HEK293 (cell line): ENCODE measurements around the gene BACH2.

Experiments
- CTCF ChIA-PET: fragments of 350-600 bp; formaldehyde crosslinking; extraction: SDS; loops from one replicate; lab custom pipeline; 2021; ENCODE audit warnings: antibody characterized with exemption; lab: Yijun Ruan, JAX
- POLR2A ChIA-PET: fragments of 300-600 bp; formaldehyde crosslinking; extraction: SDS; loops from one replicate; lab custom pipeline; 2020; ENCODE audit warnings: antibody characterized with exemption, inconsistent platforms; lab: Yijun Ruan, JAX
- H3K27ac ChIP-seq: fragments of 200-500 bp; sonication (Bioruptor generic); 2 replicates; pipeline ENCODE4 v1.5.1; 2014; ENCODE audit warnings: low read depth, low read length, control low read depth, inconsistent platforms; ENCODE audit errors: extremely low read depth
- H3K36me3 ChIP-seq, 2 experiments: fragments of 200-500 bp in 1 of 2; sonication (Bioruptor generic) in 1 of 2; 1 replicate in 1 of 2; 2 replicates in 1 of 2; pipeline ENCODE4 v1.5.1; 2014 to 2017; ENCODE audit warnings: inconsistent platforms in 2 of 2, low read length in 2 of 2; ENCODE audit not compliant: control insufficient read depth in 2 of 2, insufficient read depth in 1 of 2
- H3K4me1 ChIP-seq: fragments of 200-500 bp; sonication (Bioruptor generic); 2 replicates; pipeline ENCODE4 v1.5.1; 2014; ENCODE audit warnings: mild to moderate bottlenecking, low read length, inconsistent platforms; ENCODE audit not compliant: control insufficient read depth, insufficient read depth
- H3K4me3 ChIP-seq: 2 replicates; pipeline ENCODE4 v1.5.1; 2011; ENCODE audit warnings: low read depth, mild to moderate bottlenecking, control low read depth, low read length, moderate library complexity
- H3K9me3 ChIP-seq: fragments of 200-500 bp; sonication (Bioruptor generic); 2 replicates; pipeline ENCODE4 v1.5.1; 2014; ENCODE audit warnings: low read depth, low read length, inconsistent platforms; ENCODE audit not compliant: control insufficient read depth, insufficient read depth
- HOXC10 ChIP-seq: sonication (generic); formaldehyde crosslinking; IDR thresholded peaks from 2 replicates; pipeline ENCODE4 v1.8.1; 2023; ENCODE audit warnings: mild to moderate bottlenecking, missing genetic modification reagents
- INSM2 ChIP-seq: fragments of 450-650 bp; formaldehyde crosslinking; IDR thresholded peaks from 2 replicates; pipeline ENCODE4 v1.5.1; 2016; ENCODE audit warnings: missing biosample characterization, missing genetic modification characterization
- ZBTB10 ChIP-seq: fragments of 450-650 bp; formaldehyde crosslinking; IDR thresholded peaks from 2 replicates; pipeline ENCODE4 v1.5.1; 2016; ENCODE audit warnings: missing biosample characterization, missing genetic modification characterization
- ZBTB17 ChIP-seq: fragments of 450-650 bp; formaldehyde crosslinking; IDR thresholded peaks from 2 replicates; pipeline ENCODE4 v1.5.1; 2016; ENCODE audit warnings: missing biosample characterization, missing genetic modification characterization
- ZNF112 ChIP-seq: fragments of 450-650 bp; formaldehyde crosslinking; IDR thresholded peaks from 2 replicates; pipeline ENCODE4 v1.5.0; 2017; ENCODE audit warnings: missing biosample characterization, missing genetic modification characterization
- ZNF121 ChIP-seq: fragments of 450-650 bp; formaldehyde crosslinking; IDR thresholded peaks from 2 replicates; pipeline ENCODE4 v1.5.1; 2016; ENCODE audit warnings: missing biosample characterization, missing genetic modification characterization
- ZNF138 ChIP-seq: fragments of 450-650 bp; formaldehyde crosslinking; IDR thresholded peaks from 2 replicates; pipeline ENCODE4 v1.5.1; 2016; ENCODE audit warnings: missing biosample characterization, missing genetic modification characterization, borderline replicate concordance
- ZNF146 ChIP-seq: fragments of 450-650 bp; formaldehyde crosslinking; IDR thresholded peaks from 2 replicates; pipeline ENCODE4 v1.5.1; 2016; ENCODE audit warnings: missing biosample characterization, missing genetic modification characterization
- ZNF174 ChIP-seq: fragments of 450-650 bp; formaldehyde crosslinking; IDR thresholded peaks from 2 replicates; pipeline ENCODE4 v1.5.0; 2017; ENCODE audit warnings: missing biosample characterization, mild to moderate bottlenecking, missing genetic modification characterization
- ZNF239 ChIP-seq: fragments of 450-650 bp; formaldehyde crosslinking; IDR thresholded peaks from 2 replicates; pipeline ENCODE4 v1.5.1; 2016; ENCODE audit warnings: missing biosample characterization, missing genetic modification characterization
- ZNF274 ChIP-seq, 2 experiments: fragments of 200-500 bp in 1 of 2; fragments of 450-650 bp in 1 of 2; sonication (Bioruptor generic) in 1 of 2; formaldehyde crosslinking in 1 of 2; IDR thresholded peaks; 2 replicates each; pipeline versions ENCODE4 v1.5.1 to v1.6.1; 2014 to 2016; ENCODE audit warnings: borderline replicate concordance in 1 of 2, inconsistent platforms in 1 of 2, low read length in 1 of 2, missing biosample characterization in 1 of 2, missing genetic modification characterization in 1 of 2
- ZNF280D ChIP-seq: fragments of 450-650 bp; formaldehyde crosslinking; IDR thresholded peaks from 2 replicates; pipeline ENCODE4 v1.5.1; 2016; ENCODE audit warnings: missing biosample characterization, missing genetic modification characterization
- ZNF548 ChIP-seq: fragments of 450-650 bp; formaldehyde crosslinking; IDR thresholded peaks from 2 replicates; pipeline ENCODE4 v1.5.1; 2016; ENCODE audit warnings: missing biosample characterization, missing genetic modification characterization
- ZNF555 ChIP-seq: fragments of 450-650 bp; formaldehyde crosslinking; conservative IDR thresholded peaks from 2 replicates; pipeline ENCODE4 v1.5.1; 2017; ENCODE audit warnings: missing biosample characterization, mild to moderate bottlenecking, missing genetic modification characterization, inconsistent platforms
- ZNF571 ChIP-seq: fragments of 450-650 bp; formaldehyde crosslinking; IDR thresholded peaks from 2 replicates; pipeline ENCODE4 v1.5.0; 2017; ENCODE audit warnings: missing biosample characterization, missing genetic modification characterization
- ZNF600 ChIP-seq: fragments of 450-650 bp; formaldehyde crosslinking; IDR thresholded peaks from 2 replicates; pipeline ENCODE4 v1.5.1; 2016; ENCODE audit warnings: missing biosample characterization, missing genetic modification characterization
- ZNF626 ChIP-seq: fragments of 450-650 bp; sonication (Bioruptor Pico); formaldehyde crosslinking; IDR thresholded peaks from 2 replicates; pipeline ENCODE4 v1.5.1; 2018; ENCODE audit warnings: missing biosample characterization, missing genetic modification characterization, inconsistent platforms
- ZNF654 ChIP-seq: fragments of 450-650 bp; formaldehyde crosslinking; IDR thresholded peaks from 2 replicates; pipeline ENCODE4 v1.5.1; 2016; ENCODE audit warnings: low read depth, missing biosample characterization, missing genetic modification characterization
- ZNF660 ChIP-seq: fragments of 450-650 bp; IDR thresholded peaks from 2 replicates; pipeline ENCODE4 v1.5.1; 2018; ENCODE audit warnings: missing biosample characterization, mild to moderate bottlenecking, missing genetic modification characterization
- ZNF664 ChIP-seq: fragments of 450-650 bp; formaldehyde crosslinking; IDR thresholded peaks from 2 replicates; pipeline ENCODE4 v1.5.1; 2016; ENCODE audit warnings: missing biosample characterization, missing genetic modification characterization
- ZNF701 ChIP-seq: fragments of 450-650 bp; formaldehyde crosslinking; IDR thresholded peaks from 2 replicates; pipeline ENCODE4 v1.5.1; 2016; ENCODE audit warnings: missing biosample characterization, missing genetic modification characterization
- ZNF768 ChIP-seq: fragments of 450-650 bp; formaldehyde crosslinking; IDR thresholded peaks from 2 replicates; pipeline ENCODE4 v1.5.1; 2018; ENCODE audit warnings: missing biosample characterization, mild to moderate bottlenecking, missing genetic modification characterization
- ZNF777 ChIP-seq: fragments of 450-650 bp; formaldehyde crosslinking; IDR thresholded peaks from 2 replicates; pipeline ENCODE4 v1.5.1; 2017; ENCODE audit warnings: missing biosample characterization, missing genetic modification characterization, borderline replicate concordance
- ZNF785 ChIP-seq: fragments of 450-650 bp; formaldehyde crosslinking; IDR thresholded peaks from 2 replicates; pipeline ENCODE4 v1.5.1; 2016; ENCODE audit warnings: missing biosample characterization, missing genetic modification characterization
- ZNF830 ChIP-seq: fragments of 450-650 bp; IDR thresholded peaks from 2 replicates; pipeline ENCODE4 v1.5.0; 2018; ENCODE audit warnings: missing biosample characterization, missing genetic modification characterization, low read depth, mild to moderate bottlenecking, moderate library complexity
- ZNF837 ChIP-seq: fragments of 450-650 bp; formaldehyde crosslinking; IDR thresholded peaks from 2 replicates; pipeline ENCODE4 v1.5.1; 2016; ENCODE audit warnings: missing biosample characterization, missing genetic modification characterization

BACH2 gene

GRCh38 chr6:89963391-89963790 lies 333.3 kb downstream of the BACH2 start:
- no peak for TF ChIP-seq ZNF274 (IDR thresholded peaks at IDR 0.05; ENCODE audit: low read length)
- no peak for TF ChIP-seq ZNF274 (tag by site-specific recombination; IDR thresholded peaks at IDR 0.05; ENCODE audit: borderline replicate concordance)
- no peak for TF ChIP-seq ZNF660 (tag by site-specific recombination)
- TF ChIP-seq ZNF777 (tag by site-specific recombination) = no peak
- no peak for TF ChIP-seq ZNF548 (tag by site-specific recombination)
- no peak for TF ChIP-seq INSM2 (tag by site-specific recombination)
- TF ChIP-seq ZNF785 = no peak
- TF ChIP-seq ZBTB10 (tag by site-specific recombination) = no peak
- TF ChIP-seq ZNF121 (tag by site-specific recombination) = no peak
- no peak for TF ChIP-seq ZNF837 (tag by site-specific recombination)
- no peak for TF ChIP-seq ZNF664 (tag by site-specific recombination)
- TF ChIP-seq ZBTB17 (tag by site-specific recombination) = no peak
- no peak for TF ChIP-seq ZNF138 (tag by site-specific recombination)
- no peak for TF ChIP-seq ZNF701
- no peaks in the 10 kb centered on the region for H3K36me3 ChIP-seq
- H3K4me1 ChIP-seq = no peaks in the 10 kb centered on the region
- CTCF ChIA-PET = no interaction called here
- POLR2A ChIA-PET = no interaction called here
- no peaks in the 10 kb centered on the region for H3K9me3 ChIP-seq
- H3K4me3 ChIP-seq = no peak overlapping the region
- no peak overlapping the region for H3K27ac ChIP-seq

- Histone ChIP-seq H3K27ac (no peak overlapping the region), H3K9me3 (no peaks in the 10 kb centered on the region), H3K36me3 (no peaks in the 10 kb centered on the region), H3K4me1 (no peaks in the 10 kb centered on the region), H3K4me3 (no peak overlapping the region)
- ChIA-PET CTCF (interaction anchor here (0.7 kb wide), 1 partner anchor 21 kb away, joined by 4 read pairs; no protein-coding TSS in a partner anchor), POLR2A (no interaction called here)
- TF ChIP-seq ZNF600 (tag by site-specific recombination) = no peak
- TF ChIP-seq ZNF571 (tag by site-specific recombination) = no peak
- no peak for TF ChIP-seq ZNF830
- no peak for TF ChIP-seq ZNF626 (tag by site-specific recombination)
- TF ChIP-seq ZNF146 = no peak
- no peak for TF ChIP-seq ZNF280D (tag by site-specific recombination)
- TF ChIP-seq ZNF654 (tag by site-specific recombination) = no peak
- no peak for TF ChIP-seq ZNF174 (tag by site-specific recombination)
- TF ChIP-seq ZNF239 (tag by site-specific recombination) = no peak
- TF ChIP-seq ZNF555 (tag by site-specific recombination) = no peak
- TF ChIP-seq ZNF112 = no peak
- no peak for TF ChIP-seq ZBTB10 (tag by site-specific recombination)
- TF ChIP-seq HOXC10 (CRISPR knock-in tag) = no peak
- TF ChIP-seq ZNF768 (tag by site-specific recombination) = no peak
These were observed 335.2 kb downstream of the BACH2 start for GRCh38 chr6:89961481-89961880.
